Measurements from ENCODE around the gene SIVA1.

SIVA1 gene

DNA sequence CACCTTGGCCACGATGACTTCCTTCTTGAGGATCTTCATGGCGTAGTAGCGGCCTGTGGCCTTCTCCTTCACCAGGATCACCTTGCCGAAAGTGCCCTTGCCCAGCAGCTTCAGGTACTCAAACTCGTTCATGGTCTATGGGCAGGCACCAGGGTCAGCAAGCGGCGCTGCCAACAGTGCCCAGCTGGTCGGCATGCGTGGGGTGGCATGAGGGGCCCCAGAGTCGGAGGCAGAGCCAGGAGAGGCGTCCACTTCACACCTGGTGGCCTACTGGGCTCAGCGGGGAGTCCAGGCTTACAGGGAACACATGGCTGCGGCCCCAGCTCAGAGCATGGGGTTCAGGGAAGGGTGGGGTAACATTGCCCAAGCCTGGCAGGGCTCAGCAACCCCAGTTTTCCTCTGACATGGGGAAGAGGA lies 22.1 kb downstream of the SIVA1 start:
- no peak for TF ChIP-seq PATZ1 (CRISPR knock-in tag; IDR thresholded peaks at IDR 0.05; ENCODE audit: borderline replicate concordance)
- no peak for TF ChIP-seq RARB (CRISPR knock-in tag; IDR thresholded peaks at IDR 0.05)
- no peak for TF ChIP-seq ZNF70 (CRISPR knock-in tag; IDR thresholded peaks at IDR 0.05)
- no peak for TF ChIP-seq ZFP3 (CRISPR knock-in tag; IDR thresholded peaks at IDR 0.05)
- TF ChIP-seq GLIS3 (CRISPR knock-in tag; IDR thresholded peaks at IDR 0.05), result no peak
- no peak for TF ChIP-seq CSRNP3 (CRISPR knock-in tag; IDR thresholded peaks at IDR 0.05)
- ATAC-seq, result no peak

DNA sequence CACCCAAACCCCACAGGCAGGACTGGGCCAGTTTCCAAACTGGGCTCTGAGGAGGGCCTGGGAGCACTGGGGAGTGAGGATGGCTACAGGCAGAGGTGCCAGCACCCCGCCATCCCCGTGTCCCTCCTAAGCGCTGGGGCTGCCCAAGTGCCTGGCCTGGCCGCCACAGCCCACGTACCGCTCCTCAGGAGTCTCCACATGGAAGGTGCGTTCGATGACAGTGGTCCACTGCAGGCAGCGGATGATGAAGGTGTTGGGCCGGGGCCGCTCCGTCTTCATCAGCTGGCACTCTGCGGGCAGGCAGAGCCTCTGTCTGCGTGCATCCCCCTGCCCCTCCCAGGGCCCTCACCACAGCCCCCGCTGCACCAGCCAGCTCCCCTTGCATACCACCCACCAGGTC lies 23.5 kb downstream of the SIVA1 start:
- no peak for TF ChIP-seq ZNF565 (CRISPR knock-in tag; conservative IDR thresholded peaks at IDR 0.05; ENCODE audit: low read depth)
- no peak for TF ChIP-seq TSHZ2 (CRISPR knock-in tag; IDR thresholded peaks at IDR 0.05)
- TF ChIP-seq ZNF70 (CRISPR knock-in tag; IDR thresholded peaks at IDR 0.05), result no peak
- no peak for TF ChIP-seq ESRRG (CRISPR knock-in tag; IDR thresholded peaks at IDR 0.05)
- no peak for TF ChIP-seq ARNTL (CRISPR knock-in tag; IDR thresholded peaks at IDR 0.05; ENCODE audit: borderline replicate concordance, low read depth)
- no peak for TF ChIP-seq ZC3H10 (CRISPR knock-in tag; IDR thresholded peaks at IDR 0.05)
- no peak for ATAC-seq

DNA sequence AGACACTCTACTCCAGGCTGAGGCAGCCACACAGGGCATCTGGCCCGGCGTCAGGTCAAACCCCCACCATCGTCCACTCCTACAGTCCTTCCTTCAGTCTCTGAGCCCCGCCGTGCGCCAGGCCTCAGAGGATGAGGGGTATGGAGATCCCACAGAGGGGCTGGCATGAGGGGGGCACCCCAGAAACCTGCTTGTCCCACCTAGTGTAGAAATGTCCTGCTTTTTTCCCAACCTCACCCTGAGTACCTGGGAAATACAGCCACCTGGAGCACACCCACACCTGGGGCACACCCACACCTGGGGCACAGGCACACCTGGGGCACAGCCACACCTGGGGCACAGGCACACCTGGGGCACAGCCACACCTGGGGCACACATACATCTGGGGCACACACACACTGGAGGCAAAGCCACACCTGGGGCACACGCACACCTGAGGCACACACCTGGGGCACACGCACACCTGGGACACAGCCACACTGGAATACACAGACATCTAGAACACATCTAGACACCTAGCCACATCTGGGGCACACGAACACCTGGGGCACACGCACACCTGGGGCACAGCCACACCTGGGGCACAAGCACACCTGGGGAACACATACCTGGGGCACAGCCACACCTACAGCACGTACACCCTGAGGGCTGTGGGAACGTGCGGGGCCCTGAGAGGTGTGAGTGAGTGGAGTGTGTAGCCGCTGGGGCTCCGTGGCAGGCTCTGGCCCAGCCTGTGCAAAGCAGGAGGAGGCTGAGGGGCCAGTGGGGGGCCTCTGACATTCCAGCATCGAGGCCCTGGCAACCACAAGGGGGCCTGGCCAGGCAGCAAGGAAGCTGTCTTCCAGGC lies 24.2 kb downstream of the SIVA1 start:
- no peak for ATAC-seq
- no peak for TF ChIP-seq SNAI2 (CRISPR knock-in tag; IDR thresholded peaks at IDR 0.05)
- no peak for TF ChIP-seq PATZ1 (CRISPR knock-in tag; IDR thresholded peaks at IDR 0.05; ENCODE audit: borderline replicate concordance)
- TF ChIP-seq CSRNP3 (CRISPR knock-in tag; IDR thresholded peaks at IDR 0.05), result no peak
- TF ChIP-seq TOX (CRISPR knock-in tag; IDR thresholded peaks at IDR 0.05; ENCODE audit: borderline replicate concordance), result no peak
- TF ChIP-seq GLIS3 (CRISPR knock-in tag; IDR thresholded peaks at IDR 0.05), result no peak
- TF ChIP-seq PPARA (CRISPR knock-in tag; IDR thresholded peaks at IDR 0.05; ENCODE audit: borderline replicate concordance), result no peak
- no peak for TF ChIP-seq ZFP30 (CRISPR knock-in tag; IDR thresholded peaks at IDR 0.05)
- TF ChIP-seq CSDC2 (CRISPR knock-in tag; IDR thresholded peaks at IDR 0.05), result no peak
- no peak for TF ChIP-seq RARB (CRISPR knock-in tag; IDR thresholded peaks at IDR 0.05)
- no peak for TF ChIP-seq TCF4 (CRISPR knock-in tag; IDR thresholded peaks at IDR 0.05; ENCODE audit: borderline replicate concordance)
- TF ChIP-seq BACH2 (CRISPR knock-in tag; IDR thresholded peaks at IDR 0.05; ENCODE audit: borderline replicate concordance), result no peak
- TF ChIP-seq ZC3H10 (CRISPR knock-in tag; IDR thresholded peaks at IDR 0.05), result no peak
- TF ChIP-seq ISL1 (CRISPR knock-in tag; IDR thresholded peaks at IDR 0.05), result no peak
- TF ChIP-seq OSR1 (CRISPR knock-in tag; IDR thresholded peaks at IDR 0.05), result no peak
- TF ChIP-seq TSHZ2 (CRISPR knock-in tag; IDR thresholded peaks at IDR 0.05), result no peak
- no peak for TF ChIP-seq ZNF70 (CRISPR knock-in tag; IDR thresholded peaks at IDR 0.05)
- no peak for TF ChIP-seq ZFP3 (CRISPR knock-in tag; IDR thresholded peaks at IDR 0.05)

Measured in SK-N-SH treated with all-trans-retinoic acid at 6 μM for 48 hours (cell line).